Osteocyte (in vitro differentiated cells): ENCODE data around the gene PRXL2C. TPM values are rescaled to one million over a fixed set of nuclear protein-coding genes. Genes with fewer than 3 reads are reported as not detected.
"Not testable (repeated sequence)": the region's sequence is repeated elsewhere in the genome, so short reads cannot be mapped to it uniquely, and the experiment has no call there.

Source experiments
- DNase-seq: peaks from one replicate; pipeline ENCODE4 v3.0.0; 2021; ENCODE audit warnings: mixed read lengths; ENCODE audit not compliant: unreplicated experiment; ENCODE audit errors: extremely low spot score
- H3K27ac Mint-ChIP-seq: one replicate; pipeline ENCODE4 v1.8.0; 2021; ENCODE audit warnings: mild to moderate bottlenecking, mixed read lengths; ENCODE audit not compliant: unreplicated experiment
- H3K27me3 Mint-ChIP-seq: one replicate; pipeline ENCODE4 v1.8.0; 2021; ENCODE audit warnings: mixed read lengths; ENCODE audit not compliant: unreplicated experiment
- H3K36me3 Mint-ChIP-seq: one replicate; pipeline ENCODE4 v1.8.0; 2021; ENCODE audit warnings: mixed read lengths; ENCODE audit not compliant: unreplicated experiment
- H3K4me1 Mint-ChIP-seq: one replicate; pipeline ENCODE4 v1.8.0; 2021; ENCODE audit warnings: mixed read lengths; ENCODE audit not compliant: unreplicated experiment
- H3K4me3 Mint-ChIP-seq: one replicate; pipeline ENCODE4 v1.8.0; 2021; ENCODE audit warnings: mild to moderate bottlenecking, moderate library complexity, mixed read lengths; ENCODE audit not compliant: unreplicated experiment
- H3K9me3 Mint-ChIP-seq: one replicate; pipeline ENCODE4 v1.8.0; 2021; ENCODE audit warnings: mixed read lengths; ENCODE audit not compliant: unreplicated experiment
- CTCF ChIP-seq: fragments of 200-600 bp; sonication (generic); IDR thresholded peaks from 2 replicates; pipeline ENCODE4 v1.5.0; 2021; ENCODE audit warnings: antibody characterized with exemption, mild to moderate bottlenecking, moderate library complexity
- total RNA-seq: library from RNA; stranded (reverse); gene quantifications from 2 replicates; pipeline ENCODE4 v1.2.1, GENCODE V29; 2021

The PRXL2C gene
- total RNA-seq, 1 donor from 2014 or later = 19.8 TPM

- H3K4me1 Mint-ChIP-seq = no peaks in the 10 kb centered on the region
- peaks cover 2% of the 10 kb centered on the region for H3K9me3 Mint-ChIP-seq
- peak overlapping the region; percentile 57 for H3K27ac Mint-ChIP-seq
- H3K36me3 Mint-ChIP-seq = no peaks in the 10 kb centered on the region
- peak; percentile 62 for TF ChIP-seq CTCF
- H3K4me3 Mint-ChIP-seq = peak overlapping the region; percentile 74
- peaks cover 18% of the 10 kb centered on the region for H3K27me3 Mint-ChIP-seq
- peak; percentile 86 for DNase-seq
Observed at GRCh38 chr9:96686638-96687335, 31.7 kb upstream of the PRXL2C start.

GRCh38 chr9:96680812-96681499 is 25.8 kb upstream of the PRXL2C start:
- peaks cover 14% of the 10 kb centered on the region for H3K27me3 Mint-ChIP-seq
- TF ChIP-seq CTCF = no peak
- no peak for DNase-seq

GRCh38 chr9:96674906-96675538 is 19.9 kb upstream of the PRXL2C start:
- Mint-ChIP-seq H3K36me3 (no peaks in the 10 kb centered on the region), H3K9me3 (no peaks in the 10 kb centered on the region), H3K4me1 (peaks cover 8% of the 10 kb centered on the region), H3K27me3 (peaks cover 10% of the 10 kb centered on the region), H3K4me3 (no peak overlapping the region), H3K27ac (peak overlapping the region; percentile 35)
- TF ChIP-seq CTCF = no peak
- no peak for DNase-seq

More at GRCh38 chr9:96680812-96681499, 25.8 kb upstream of the PRXL2C start:
- Mint-ChIP-seq H3K36me3 (no peaks in the 10 kb centered on the region), H3K9me3 (no peaks in the 10 kb centered on the region), H3K4me1 (no peaks in the 10 kb centered on the region), H3K4me3 (no peak overlapping the region), H3K27ac (no peak overlapping the region)

GRCh38 chr9:96673786-96674185 is 18.7 kb upstream of the PRXL2C start:
- H3K27ac Mint-ChIP-seq, H3K36me3 Mint-ChIP-seq, H3K27me3 Mint-ChIP-seq, H3K9me3 Mint-ChIP-seq, H3K4me1 Mint-ChIP-seq, H3K4me3 Mint-ChIP-seq, DNase-seq: not testable (repeated sequence)

GRCh38 chr9:96668868-96669534 is 13.9 kb upstream of the PRXL2C start:
- Mint-ChIP-seq H3K36me3 (no peaks in the 10 kb centered on the region), H3K27ac (no peak overlapping the region), H3K4me1 (peaks cover 2% of the 10 kb centered on the region), H3K27me3 (no peaks in the 10 kb centered on the region), H3K9me3 (no peaks in the 10 kb centered on the region), H3K4me3 (no peak overlapping the region)
- DNase-seq = peak; percentile 64
- TF ChIP-seq CTCF = no peak
